Heart right ventricle (tissue), 16 donors: ENCODE data around the gene WDR81. TPM values are rescaled to one million over a fixed set of nuclear protein-coding genes. Genes with fewer than 3 reads are reported as not detected.

Source experiments
- ATAC-seq, 8 donors: fragments of 200-7000 bp; cut with Tn5 transposase; one replicate each; pipeline ENCODE4 v1.9.1; 2020; ENCODE audit warnings: mild to moderate bottlenecking in 8 of 8, moderate library complexity in 8 of 8, moderate number of reproducible peaks in 1 of 8
- DNase-seq, 2 donors: peaks; one replicate each; pipeline ENCODE4 v3.0.0-alpha.2; 2020
- H3K27ac ChIP-seq, 10 donors: fragments of 200-600 bp; sonication (generic) in 2 of 10; one replicate each; pipeline versions ENCODE4 v1.5.0 to v1.8.0; 2020 to 2022; ENCODE audit warnings: mild to moderate bottlenecking in 3 of 10
- H3K27me3 ChIP-seq, 7 donors: fragments of 200-600 bp; one replicate each; pipeline ENCODE4 v1.8.0; 2021 to 2022; ENCODE audit warnings: mild to moderate bottlenecking in 2 of 7
- H3K36me3 ChIP-seq, 9 donors: fragments of 200-600 bp; sonication (generic) in 1 of 9; one replicate each; pipeline versions ENCODE4 v1.5.0 to v1.8.0; 2020 to 2022; ENCODE audit warnings: mild to moderate bottlenecking in 2 of 9
- H3K4me1 ChIP-seq, 9 donors: fragments of 200-600 bp; sonication (generic) in 1 of 9; one replicate each; pipeline versions ENCODE4 v1.5.0 to v1.8.0; 2020 to 2022; ENCODE audit warnings: mild to moderate bottlenecking in 4 of 9
- H3K4me3 ChIP-seq, 10 donors: fragments of 200-600 bp; sonication (generic) in 2 of 10; one replicate each; pipeline versions ENCODE4 v1.5.0 to v1.8.0; 2020 to 2022; ENCODE audit warnings: mild to moderate bottlenecking in 7 of 10, moderate library complexity in 2 of 10
- H3K9me3 ChIP-seq, 11 donors: fragments of 200-600 bp in 10 of 11; sonication (generic) in 2 of 11; one replicate each; pipeline versions ENCODE4 v1.5.0 to v1.8.0; 2013 to 2022; ENCODE audit warnings: mild to moderate bottlenecking in 2 of 11, control low read depth in 1 of 11, moderate library complexity in 1 of 11
- CTCF ChIP-seq, 9 donors: fragments of 200-600 bp; sonication (generic) in 2 of 9; IDR thresholded peaks; one replicate each; pipeline versions ENCODE4 v1.5.0 to v1.8.0; 2021 to 2022; ENCODE audit warnings: antibody characterized with exemption in 9 of 9, mild to moderate bottlenecking in 5 of 9, moderate library complexity in 1 of 9
- WGBS, 2 donors: extraction: QIAGEN DNeasy Blood & Tissue Kit; methylation state at CpG; one replicate each; pipeline ENCODE4 v1.1.7; 2013; ENCODE audit warnings: inconsistent platforms in 1 of 2; 5-methylcytosine and 5-hydroxymethylcytosine counted together
- intact Hi-C, 10 donors: fragments of 100-400 bp; cut with DNase I; formaldehyde crosslinking; loops; one replicate each; pipeline versions ENCODE4 v1.11.1 to v1.14.2; 2022
- polyA plus RNA-seq, 2 donors: library from polyadenylated mRNA; stranded (reverse); fragments of 200-250 nt; gene quantifications; one replicate each; pipeline ENCODE4 v1.2.3, GENCODE V29; 2013
- total RNA-seq, 10 donors: library from RNA; stranded (reverse); fragmentation: NEBNext Ultra II Directional in 3 of 10; extraction: Animal tissue kit (Norgen Biotek cat#: 25700) in 3 of 10; gene quantifications; one replicate each; pipeline versions ENCODE4 v1.2.1 to v1.2.4, GENCODE V29; 2021 to 2023
- donor health status: Arrhythmogenic right ventricular cardiomyopathy.
- donor health status: ischemic (EF 13 %, LVEDD 7.1; RV severe dilation, severe dysfunction).
- donor health status: healthy with polysubstance abuse.
- donor health status: DM: no; HTN: yes; CAD: no.
- donor health status: DM: no; HTN: no; CAD: no.
- donor health status: ischemic (EF 25% LVEDD 6.9; RV normal size, moderate dysfunction).
- donor health status: ischemic (EF 25% LVEDD 5.7; RV mildly dilated, moderate dysfunction).
- donor health status: healthy.
- donor health status: DM: yes; HTN: yes; CAD: no.
- donor health status: Ischemic cardiomyopathy.
- donor health status: ischemic (EF 35%, LVEDD 5.7; RV mildly dilated, moderate dysfunction).
- donor health status: nonischemic (EF 11% LVEDD 7.7; RV severe dilation, severe dysfunction).
- donor health status: DM: yes; HTN: yes; CAD: no.
- donor health status: PGD.
- donor health status: ischemic (EF 29% LVEDD 5.4; RV normal size, mild dysfunction).
- donor health status: nonischemic (EF 23%, LVEDD 6.1; RV moderate dilation, normal function).

Gene WDR81
- total and polyA plus RNA-seq, 12 donors = 7.7 to 16.9 (median 9.2) TPM

GRCh38 chr17:1727258-1727789 lies 2.8 kb downstream of the WDR81 start:
- intact Hi-C loops = loop anchor here in 5 of 10 donors (5.0 to 10.0 kb wide), 5 partner anchors 55 to 317 kb away; partner anchors contain the start of genes OVCA2 (in 2 of the 5), DPH1 (in 1 of the 5) and RTN4RL1 (in 1 of the 5)
- H3K36me3 ChIP-seq = peaks cover 0 to 64% (median 2%) of the 10 kb centered on the region in 9 donors
- TF ChIP-seq CTCF (IDR thresholded peaks at IDR 0.05) = no peak
- H3K9me3 ChIP-seq = no peaks in the 10 kb centered on the region
- peak overlapping the region in 1 of 10 donors; percentile 31 for H3K27ac ChIP-seq
- no peak for DNase-seq
- H3K4me1 ChIP-seq = peaks cover 9 to 79% (median 38%) of the 10 kb centered on the region in 9 donors
- no peaks in the 10 kb centered on the region for H3K27me3 ChIP-seq
- ATAC-seq = no peak
- H3K4me3 ChIP-seq = no peak overlapping the region
- WGBS, 2 donors = 90 to 93% methylated on average over 21 of the region's 21 CpGs

GRCh38 chr17:1727876-1728630 lies 3.5 kb downstream of the WDR81 start:
- Histone ChIP-seq H3K4me1 (peaks cover 9 to 72% (median 38%) of the 10 kb centered on the region in 9 donors), H3K4me3 (no peak overlapping the region), H3K27ac (peak overlapping the region in 2 of 10 donors; percentile 13 to 31), H3K9me3 (no peaks in the 10 kb centered on the region), H3K36me3 (peaks cover 0 to 71% (median 2%) of the 10 kb centered on the region in 9 donors), H3K27me3 (no peaks in the 10 kb centered on the region)
- intact Hi-C loops = loop anchor here in 5 of 10 donors (5.0 to 10.0 kb wide), 5 partner anchors 54 to 317 kb away; partner anchors contain the start of genes OVCA2 (in 2 of the 5), DPH1 (in 1 of the 5) and RTN4RL1 (in 1 of the 5)
- TF ChIP-seq CTCF (IDR thresholded peaks at IDR 0.05) = no peak
- ATAC-seq (no peak), DNase-seq (no peak)
- 90 to 93% methylated on average over 28 of the region's 28 CpGs for WGBS, 2 donors

GRCh38 chr17:1729966-1730325 lies 5.4 kb downstream of the WDR81 start:
- WGBS, 2 donors = 59 to 65% methylated on average over 15 of the region's 15 CpGs
- no peak for DNase-seq
- H3K27me3 ChIP-seq = no peaks in the 10 kb centered on the region
- H3K27ac ChIP-seq = peak overlapping the region; percentile 51 to 93 (median 88)
- H3K4me3 ChIP-seq = peak overlapping the region in 7 of 10 donors; percentile 4 to 36 (median 22)
- intact Hi-C loops = loop anchor here in 6 of 10 donors (5.0 to 10.0 kb wide), 5 partner anchors 52 to 315 kb away; partner anchors contain the start of genes OVCA2 (in 2 of the 6), DPH1 (in 1 of the 6) and RTN4RL1 (in 1 of the 6)
- no peak for TF ChIP-seq CTCF (IDR thresholded peaks at IDR 0.05)
- peaks cover 0 to 60% (median 24%) of the 10 kb centered on the region in 9 donors for H3K4me1 ChIP-seq
- peaks cover 0 to 90% (median 12%) of the 10 kb centered on the region in 9 donors for H3K36me3 ChIP-seq
- peak in 4 of 8 donors; percentile 16 to 47 (median 26) for ATAC-seq
- no peaks in the 10 kb centered on the region for H3K9me3 ChIP-seq
